IMR-90 (cell line): ENCODE data around the gene FAM76B.
A peak's percentile ranks its signal among the peaks of the same experiment; 100 is the strongest.

Source experiments
- MXI1 ChIP-seq: IDR thresholded peaks from 2 replicates; pipeline ENCODE4 v1.6.1; 2012; ENCODE audit warnings: low read depth, mild to moderate bottlenecking, low read length, moderate library complexity, borderline replicate concordance
- POLR2A ChIP-seq: IDR thresholded peaks from 2 replicates; pipeline ENCODE4 v1.6.1; 2012; ENCODE audit warnings: mild to moderate bottlenecking, low read depth, low read length
- RAD21 ChIP-seq: IDR thresholded peaks from 2 replicates; pipeline ENCODE4 v1.6.1; 2012; ENCODE audit warnings: low read length, improper control_type of control experiment
- TF ChIP-seq, protein P1 (sequence below): conservative IDR thresholded peaks from 2 replicates; pipeline ENCODE4 v1.5.1; 2012; ENCODE audit warnings: mild to moderate bottlenecking, low read depth, low read length, improper control_type of control experiment

DNA sequence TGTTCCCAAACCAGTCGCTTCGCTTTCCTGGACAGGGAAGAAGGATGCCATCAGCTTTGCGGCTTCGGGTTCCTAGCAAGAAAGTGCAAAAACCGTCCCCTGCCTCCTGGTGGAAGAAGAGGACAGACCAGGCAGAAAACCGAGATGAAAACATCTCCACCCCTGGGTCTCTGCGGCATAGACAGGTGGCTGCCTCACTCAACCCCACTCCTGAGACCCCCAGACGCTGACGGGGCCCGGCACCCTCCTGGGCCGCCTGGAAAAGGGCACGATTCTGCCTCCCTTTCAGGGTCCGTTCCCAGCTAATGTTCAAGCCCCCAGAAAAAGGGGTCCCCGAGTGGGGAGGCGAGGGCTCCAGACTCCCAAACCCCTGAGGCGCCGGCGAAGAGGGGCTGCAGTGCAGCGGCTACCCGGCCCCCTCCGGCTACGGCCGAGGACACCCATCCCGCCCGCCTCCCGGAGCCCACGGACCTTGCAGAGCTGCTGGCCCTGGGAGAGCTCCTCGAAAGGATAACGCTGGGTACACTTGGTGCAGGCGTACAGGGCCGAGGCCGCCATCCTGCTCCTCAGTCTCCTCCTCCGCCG, 569 bp downstream of the FAM76B start:
- TF ChIP-seq, protein P1, sequence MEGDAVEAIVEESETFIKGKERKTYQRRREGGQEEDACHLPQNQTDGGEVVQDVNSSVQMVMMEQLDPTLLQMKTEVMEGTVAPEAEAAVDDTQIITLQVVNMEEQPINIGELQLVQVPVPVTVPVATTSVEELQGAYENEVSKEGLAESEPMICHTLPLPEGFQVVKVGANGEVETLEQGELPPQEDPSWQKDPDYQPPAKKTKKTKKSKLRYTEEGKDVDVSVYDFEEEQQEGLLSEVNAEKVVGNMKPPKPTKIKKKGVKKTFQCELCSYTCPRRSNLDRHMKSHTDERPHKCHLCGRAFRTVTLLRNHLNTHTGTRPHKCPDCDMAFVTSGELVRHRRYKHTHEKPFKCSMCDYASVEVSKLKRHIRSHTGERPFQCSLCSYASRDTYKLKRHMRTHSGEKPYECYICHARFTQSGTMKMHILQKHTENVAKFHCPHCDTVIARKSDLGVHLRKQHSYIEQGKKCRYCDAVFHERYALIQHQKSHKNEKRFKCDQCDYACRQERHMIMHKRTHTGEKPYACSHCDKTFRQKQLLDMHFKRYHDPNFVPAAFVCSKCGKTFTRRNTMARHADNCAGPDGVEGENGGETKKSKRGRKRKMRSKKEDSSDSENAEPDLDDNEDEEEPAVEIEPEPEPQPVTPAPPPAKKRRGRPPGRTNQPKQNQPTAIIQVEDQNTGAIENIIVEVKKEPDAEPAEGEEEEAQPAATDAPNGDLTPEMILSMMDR = peak; percentile 42
- TF ChIP-seq MXI1 (no peak), RAD21 (peak; percentile 29; the same call in 1 of the 2 replicates), POLR2A (no peak)
